AG04450 (cell line): ENCODE data around the gene EWSR1. TPM values are rescaled to one million over a fixed set of nuclear protein-coding genes. Genes with fewer than 3 reads are reported as not detected.

Experiments used
- CTCF ChIA-PET: fragments of 300-600, 350-600 bp; formaldehyde crosslinking; extraction: SDS; loops from one replicate; lab custom pipeline; 2022; ENCODE audit warnings: antibody characterized with exemption, inconsistent platforms; lab: Charles Lee
- POLR2A ChIA-PET: fragments of 350-600 bp; formaldehyde crosslinking; extraction: SDS; loops from one replicate; lab custom pipeline; 2021; ENCODE audit warnings: antibody characterized with exemption, inconsistent platforms; lab: Yijun Ruan, JAX
- DNase-seq: peaks from one replicate; pipeline ENCODE4 v3.0.0-alpha.2; 2011; ENCODE audit warnings: low read depth, low spot score
- H3K27ac ChIP-seq: one replicate; pipeline ENCODE4 v1.5.1; 2012; ENCODE audit warnings: low read depth, low read length, control low read depth
- H3K27me3 ChIP-seq: one replicate; pipeline ENCODE4 v1.6.0; 2012; ENCODE audit warnings: low read length; ENCODE audit not compliant: control insufficient read depth, insufficient read depth
- H3K4me3 ChIP-seq: 2 replicates; pipeline ENCODE4 v1.5.1; 2011; ENCODE audit warnings: mild to moderate bottlenecking, low read depth, low read length, control low read depth
- H3K9me3 ChIP-seq: 2 replicates; pipeline ENCODE4 v1.5.1; 2012; ENCODE audit warnings: low read length; ENCODE audit not compliant: control insufficient read depth, insufficient read depth
- polyA plus RNA-seq: library from polyadenylated mRNA; depleted of rRNA; stranded (reverse); fragments of >200 nt; gene quantifications from 2 replicates; pipeline ENCODE4 v1.2.3, GENCODE V29; 2011
- TF ChIP-seq, protein P1 (sequence below): IDR thresholded peaks from 2 replicates; pipeline ENCODE4 v1.5.1; 2011; ENCODE audit warnings: low read depth, low read length, control low read depth, inconsistent platforms

EWSR1 gene
- polyA plus RNA-seq, 1 experiment = 146 TPM

DNA sequence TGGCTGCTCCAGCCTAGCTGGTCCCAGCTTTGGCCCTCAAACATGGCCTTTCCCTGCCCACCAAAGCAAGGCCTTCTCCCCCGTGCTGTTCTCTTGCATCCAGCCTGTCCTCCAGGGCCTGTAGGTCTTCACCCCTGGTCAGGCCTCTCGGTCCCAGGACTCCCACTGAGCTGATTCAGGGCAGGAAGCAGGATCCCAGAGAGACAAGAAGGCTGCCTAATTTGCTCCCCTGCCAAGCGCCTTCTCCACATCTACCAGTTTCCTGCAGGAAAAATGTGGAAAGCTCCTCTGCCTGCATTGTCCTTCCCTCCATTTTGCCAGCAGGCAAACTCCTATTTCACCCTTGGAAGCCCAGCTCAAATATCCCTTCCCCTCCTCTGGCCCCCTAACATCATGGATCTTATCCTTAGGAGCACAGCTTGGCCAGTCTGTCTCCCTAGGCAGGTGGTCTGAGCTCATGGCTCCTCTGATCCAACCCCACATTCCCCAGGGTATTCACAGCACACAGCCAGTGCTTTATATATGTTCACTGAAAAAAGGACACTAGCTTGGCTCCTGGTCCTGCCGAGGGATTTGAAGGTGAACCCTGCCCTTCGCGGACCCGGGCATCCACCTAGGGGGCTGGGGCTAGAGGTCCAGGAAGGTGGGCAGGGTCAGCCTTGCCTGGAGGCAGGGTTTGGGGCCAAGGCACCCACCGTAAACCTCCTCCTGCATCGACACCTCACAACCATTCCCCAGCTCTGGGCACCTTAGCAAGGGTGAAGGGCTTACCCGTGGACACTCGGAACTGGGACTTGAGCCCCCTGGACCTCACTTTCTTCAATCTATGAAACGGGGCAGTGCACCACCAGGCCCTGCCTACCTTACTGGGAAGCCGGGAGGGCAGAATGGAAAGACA is 1.3 kb upstream of the EWSR1 start:
- Histone ChIP-seq H3K27ac (peak overlapping the region; percentile 100), H3K4me3 (peak overlapping the region; percentile 84), H3K9me3 (no peaks in the 10 kb centered on the region; the same call in 1 of the 2 replicates), H3K27me3 (no peaks in the 10 kb centered on the region)
- no peak for DNase-seq
- TF ChIP-seq, protein P1, sequence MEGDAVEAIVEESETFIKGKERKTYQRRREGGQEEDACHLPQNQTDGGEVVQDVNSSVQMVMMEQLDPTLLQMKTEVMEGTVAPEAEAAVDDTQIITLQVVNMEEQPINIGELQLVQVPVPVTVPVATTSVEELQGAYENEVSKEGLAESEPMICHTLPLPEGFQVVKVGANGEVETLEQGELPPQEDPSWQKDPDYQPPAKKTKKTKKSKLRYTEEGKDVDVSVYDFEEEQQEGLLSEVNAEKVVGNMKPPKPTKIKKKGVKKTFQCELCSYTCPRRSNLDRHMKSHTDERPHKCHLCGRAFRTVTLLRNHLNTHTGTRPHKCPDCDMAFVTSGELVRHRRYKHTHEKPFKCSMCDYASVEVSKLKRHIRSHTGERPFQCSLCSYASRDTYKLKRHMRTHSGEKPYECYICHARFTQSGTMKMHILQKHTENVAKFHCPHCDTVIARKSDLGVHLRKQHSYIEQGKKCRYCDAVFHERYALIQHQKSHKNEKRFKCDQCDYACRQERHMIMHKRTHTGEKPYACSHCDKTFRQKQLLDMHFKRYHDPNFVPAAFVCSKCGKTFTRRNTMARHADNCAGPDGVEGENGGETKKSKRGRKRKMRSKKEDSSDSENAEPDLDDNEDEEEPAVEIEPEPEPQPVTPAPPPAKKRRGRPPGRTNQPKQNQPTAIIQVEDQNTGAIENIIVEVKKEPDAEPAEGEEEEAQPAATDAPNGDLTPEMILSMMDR = no peak
- CTCF ChIA-PET = no interaction called here
- POLR2A ChIA-PET = interaction anchor here (0.7 kb wide), 1 partner anchor 155 kb away, joined by 3 read pairs; no protein-coding TSS in a partner anchor

DNA sequence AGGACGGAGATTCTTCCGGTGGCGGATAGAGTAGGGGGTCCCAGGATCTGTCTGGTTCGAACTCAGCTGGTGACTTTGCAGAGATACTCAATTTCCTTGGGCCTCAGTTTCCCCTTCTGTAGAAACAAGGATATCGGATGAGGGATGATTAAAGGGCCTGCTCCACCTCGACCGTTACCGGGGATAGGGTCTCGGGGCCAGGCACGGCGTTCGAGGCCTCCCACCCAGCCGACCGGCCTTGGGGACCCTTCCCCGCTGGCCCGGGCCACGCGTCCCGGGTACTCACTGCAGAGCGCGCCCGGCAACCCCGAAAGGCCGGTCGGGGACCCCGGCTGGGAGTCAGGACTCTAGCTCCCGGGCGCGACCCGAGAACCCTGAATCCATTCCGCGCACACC is 608 bp upstream of the EWSR1 start:
- no peak for DNase-seq
- CTCF ChIA-PET = no interaction called here
- H3K9me3 ChIP-seq = no peaks in the 10 kb centered on the region; the same call in 1 of the 2 replicates
- peak overlapping the region; percentile 100 for H3K27ac ChIP-seq
- H3K4me3 ChIP-seq = peak overlapping the region; percentile 84
- no peaks in the 10 kb centered on the region for H3K27me3 ChIP-seq
- TF ChIP-seq, protein P1 = no peak
- POLR2A ChIA-PET = interaction anchor here (0.7 kb wide), 1 partner anchor 156 kb away, joined by 3 read pairs; no protein-coding TSS in a partner anchor

DNA sequence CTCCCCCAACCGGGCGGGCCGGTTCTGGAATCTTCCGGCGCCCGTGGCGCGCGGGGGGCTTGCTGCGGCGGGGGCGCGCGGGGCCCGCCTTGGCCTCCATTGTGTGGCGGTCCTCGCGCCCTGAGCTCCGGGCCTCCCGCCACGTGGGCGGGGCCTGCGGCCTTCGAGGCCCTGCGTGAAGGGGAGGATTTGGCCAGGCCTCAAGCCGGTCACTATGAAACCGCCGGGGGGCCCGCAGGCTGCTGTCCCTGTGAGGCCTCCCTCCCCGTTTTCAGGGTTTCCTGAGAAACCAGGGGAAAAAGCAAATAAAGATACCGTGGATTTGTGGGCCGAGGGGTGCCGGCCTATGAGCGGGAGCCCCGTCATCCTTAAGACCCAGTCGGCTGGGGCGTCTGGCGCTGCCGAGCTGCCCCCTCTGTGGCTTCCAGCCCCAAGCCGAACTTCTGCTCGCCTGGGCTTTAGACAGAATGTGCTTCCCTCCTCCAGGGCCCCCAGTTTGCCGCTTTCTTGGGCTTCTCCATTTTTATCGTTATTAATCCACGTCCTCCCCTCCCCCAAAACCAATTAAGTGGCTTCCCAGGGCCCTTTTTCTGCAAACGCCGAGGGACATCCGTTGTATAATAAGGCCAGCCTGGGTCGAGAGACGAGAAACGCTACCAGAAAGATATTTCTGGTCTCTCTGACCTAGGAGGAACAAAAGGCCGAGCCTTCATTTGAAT is 602 bp downstream of the EWSR1 start:
- H3K9me3 ChIP-seq = no peaks in the 10 kb centered on the region; the same call in 1 of the 2 replicates
- peak; percentile 23 for DNase-seq
- H3K4me3 ChIP-seq = peak overlapping the region; percentile 84
- CTCF ChIA-PET = no interaction called here
- H3K27ac ChIP-seq = peak overlapping the region; percentile 100
- H3K27me3 ChIP-seq = no peaks in the 10 kb centered on the region
- POLR2A ChIA-PET = interaction anchor here (0.6 to 1.2 kb wide), 4 partner anchors 38 to 1280 kb away, joined by 3 to 7 read pairs (median 4); partner anchors contain the start of genes EMID1 and GAS2L1
- TF ChIP-seq, protein P1 = no peak

DNA sequence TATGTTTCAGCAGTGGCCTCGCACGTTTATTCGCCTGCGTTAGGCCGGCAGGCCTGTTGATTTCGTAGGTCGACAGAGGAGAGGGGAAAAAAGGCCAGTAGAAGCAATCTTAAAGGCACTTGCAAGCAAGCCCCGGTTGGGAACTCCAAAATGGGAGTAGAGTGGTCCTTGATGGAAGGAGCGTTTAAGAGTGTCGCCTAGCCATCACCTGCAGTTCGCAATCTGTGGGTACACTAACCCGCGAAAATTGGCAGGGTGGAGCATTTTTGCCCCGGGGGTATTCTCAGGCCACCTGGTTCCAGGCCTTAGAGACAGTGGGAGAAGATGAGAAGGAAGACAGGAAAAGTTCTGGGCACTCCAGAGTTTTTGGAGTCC is 1.1 kb downstream of the EWSR1 start:
- Histone ChIP-seq H3K4me3 (peak overlapping the region; percentile 84), H3K9me3 (no peaks in the 10 kb centered on the region; the same call in 1 of the 2 replicates), H3K27ac (peak overlapping the region; percentile 100), H3K27me3 (no peaks in the 10 kb centered on the region)
- no peak for DNase-seq
- POLR2A ChIA-PET = interaction anchor here (1.2 kb wide), 1 partner anchor 42 kb away, joined by 4 read pairs; no protein-coding TSS in a partner anchor
- CTCF ChIA-PET = no interaction called here
- TF ChIP-seq, protein P1 = no peak
